Karpas-422 (cell line): ENCODE results near the gene AKAP8L. TPM values are rescaled to one million over a fixed set of nuclear protein-coding genes. Genes with fewer than 3 reads are reported as not detected.

ENCODE experiments used
- DNase-seq: peaks from one replicate; pipeline ENCODE4 v3.0.0-alpha.2; 2015
- H2AFZ ChIP-seq: fragments of 200-600 bp; sonication (generic); 2 replicates; pipeline ENCODE4 v1.6.1; 2014; ENCODE audit warnings: antibody characterized with exemption, low read length, mixed read lengths
- H3K27ac ChIP-seq: fragments of 200-600 bp; sonication (generic); 2 replicates; pipeline ENCODE4 v1.5.1; 2014; ENCODE audit warnings: mild to moderate bottlenecking, low read length, moderate library complexity
- H3K27me3 ChIP-seq: fragments of 200-600 bp; sonication (generic); 2 replicates; pipeline ENCODE4 v1.6.1; 2014; ENCODE audit warnings: low read length, mixed read lengths
- H3K36me3 ChIP-seq: fragments of 200-600 bp; sonication (generic); 2 replicates; pipeline ENCODE4 v1.6.1; 2014; ENCODE audit warnings: low read length, mixed read lengths; ENCODE audit not compliant: insufficient read depth
- H3K4me1 ChIP-seq: fragments of 200-600 bp; sonication (generic); 2 replicates; pipeline ENCODE4 v1.6.1; 2014; ENCODE audit warnings: mild to moderate bottlenecking, low read length, mixed read lengths
- H3K4me2 ChIP-seq: fragments of 200-600 bp; sonication (generic); 2 replicates; pipeline ENCODE4 v1.6.1; 2014; ENCODE audit warnings: low read length, low read depth, mild to moderate bottlenecking; ENCODE audit not compliant: poor library complexity, severe bottlenecking
- H3K4me3 ChIP-seq: fragments of 200-600 bp; sonication (generic); 2 replicates; pipeline ENCODE4 v1.5.1; 2014; ENCODE audit warnings: mild to moderate bottlenecking, antibody characterized with exemption, low read length, mixed read lengths
- H3K79me2 ChIP-seq: fragments of 200-600 bp; sonication (generic); 2 replicates; pipeline ENCODE4 v1.6.1; 2014; ENCODE audit warnings: mild to moderate bottlenecking, low read length, mixed read lengths
- H3K9ac ChIP-seq: fragments of 200-600 bp; sonication (generic); 2 replicates; pipeline ENCODE4 v1.6.0; 2014; ENCODE audit warnings: low read length
- H3K9me2 ChIP-seq: fragments of 200-600 bp; sonication (generic), shearing (Covaris generic); replicated peaks from 2 replicates; pipeline ENCODE4 v1.6.0; 2014; ENCODE audit warnings: mild to moderate bottlenecking, low read length, moderate library complexity; ENCODE audit not compliant: insufficient read depth
- H3K9me3 ChIP-seq: fragments of 300-700, 200-600 bp; sonication (generic); 2 replicates; pipeline ENCODE4 v1.6.1; 2014; ENCODE audit warnings: low read length, mixed read lengths
- H4K20me1 ChIP-seq: fragments of 200-600 bp; sonication (generic); 2 replicates; pipeline ENCODE4 v1.6.1; 2014; ENCODE audit warnings: mild to moderate bottlenecking, antibody characterized with exemption, low read length, low read depth; ENCODE audit not compliant: insufficient read depth
- total RNA-seq: library from RNA; depleted of rRNA; stranded (reverse); fragments of >200 nt; shearing (Covaris generic); gene quantifications from 2 replicates; pipeline ENCODE4 v1.2.3, GENCODE V29; 2014; ENCODE audit warnings: low replicate concordance

The AKAP8L gene
- total RNA-seq, 1 experiment from 2014 or later: 82.4 TPM

- Histone ChIP-seq H3K9me3 (no peaks in the 10 kb centered on the region), H3K79me2 (peaks cover 42% of the 10 kb centered on the region), H3K9ac (peak overlapping the region; percentile 81), H3K4me1 (peaks cover 22% of the 10 kb centered on the region), H3K27ac (peak overlapping the region; percentile 12; the same call in 1 of the 2 replicates), H3K4me3 (peak overlapping the region; percentile 78), H3K27me3 (no peaks in the 10 kb centered on the region), H3K9me2 (no peaks in the 10 kb centered on the region), H2AFZ (no peak overlapping the region), H4K20me1 (peaks cover 14% of the 10 kb centered on the region; the same call in 1 of the 2 replicates), H3K4me2 (peak overlapping the region; percentile 86), H3K36me3 (peaks cover 5% of the 10 kb centered on the region)
- DNase-seq: peak; percentile 66
Observed at GRCh38 chr19:15432018-15432494, 13.3 kb upstream of the AKAP8L start.

GRCh38 chr19:15431396-15432017 lies 12.7 kb upstream of the AKAP8L start:
- Histone ChIP-seq H3K4me1 (peaks cover 22% of the 10 kb centered on the region), H3K4me3 (peak overlapping the region; percentile 78), H4K20me1 (peaks cover 14% of the 10 kb centered on the region; the same call in 1 of the 2 replicates), H3K79me2 (peaks cover 42% of the 10 kb centered on the region), H3K9me2 (no peaks in the 10 kb centered on the region), H3K36me3 (peaks cover 6% of the 10 kb centered on the region), H3K27me3 (no peaks in the 10 kb centered on the region), H3K9me3 (no peaks in the 10 kb centered on the region), H3K4me2 (peak overlapping the region; percentile 86), H3K27ac (peak overlapping the region; percentile 12; the same call in 1 of the 2 replicates), H3K9ac (peak overlapping the region; percentile 81), H2AFZ (no peak overlapping the region)
- no peak for DNase-seq

- Histone ChIP-seq H3K27me3 (no peaks in the 10 kb centered on the region), H3K27ac (no peak overlapping the region), H3K4me1 (peaks cover 22% of the 10 kb centered on the region), H2AFZ (no peak overlapping the region), H3K4me2 (peak overlapping the region; percentile 86), H3K9me2 (no peaks in the 10 kb centered on the region), H3K9ac (peak overlapping the region; percentile 81), H3K9me3 (no peaks in the 10 kb centered on the region), H3K4me3 (peak overlapping the region; percentile 78; the same call in 1 of the 2 replicates), H3K36me3 (peaks cover 12% of the 10 kb centered on the region), H3K79me2 (peaks cover 44% of the 10 kb centered on the region), H4K20me1 (peaks cover 14% of the 10 kb centered on the region; the same call in 1 of the 2 replicates)
- no peak for DNase-seq
Observed at GRCh38 chr19:15430526-15431120, 11.8 kb upstream of the AKAP8L start.

GRCh38 chr19:15429825-15430467 lies 11.2 kb upstream of the AKAP8L start:
- peaks cover 14% of the 10 kb centered on the region; the same call in 1 of the 2 replicates for H4K20me1 ChIP-seq
- no peak overlapping the region for H3K27ac ChIP-seq
- peaks cover 16% of the 10 kb centered on the region for H3K36me3 ChIP-seq
- H3K27me3 ChIP-seq: no peaks in the 10 kb centered on the region
- H3K9me2 ChIP-seq: no peaks in the 10 kb centered on the region
- H3K9ac ChIP-seq: peak overlapping the region; percentile 81; the same call in 1 of the 2 replicates
- no peaks in the 10 kb centered on the region for H3K9me3 ChIP-seq
- no peak overlapping the region for H3K4me2 ChIP-seq
- H3K79me2 ChIP-seq: peaks cover 44% of the 10 kb centered on the region
- H3K4me1 ChIP-seq: peaks cover 22% of the 10 kb centered on the region
- H3K4me3 ChIP-seq: no peak overlapping the region
- no peak for DNase-seq
- no peak overlapping the region for H2AFZ ChIP-seq

GRCh38 chr19:15428956-15429824 lies 10.4 kb upstream of the AKAP8L start:
- no peak overlapping the region for H3K9ac ChIP-seq
- no peak overlapping the region for H2AFZ ChIP-seq
- peaks cover 19% of the 10 kb centered on the region for H3K36me3 ChIP-seq

GRCh38 chr19:15427991-15428471 lies 9.2 kb upstream of the AKAP8L start:
- Histone ChIP-seq H3K4me3 (no peak overlapping the region), H3K4me2 (no peak overlapping the region), H3K27ac (no peak overlapping the region), H2AFZ (no peak overlapping the region), H3K79me2 (peaks cover 44% of the 10 kb centered on the region), H3K9me3 (no peaks in the 10 kb centered on the region), H3K36me3 (peaks cover 30% of the 10 kb centered on the region), H3K27me3 (no peaks in the 10 kb centered on the region), H4K20me1 (peaks cover 14% of the 10 kb centered on the region; the same call in 1 of the 2 replicates), H3K9ac (no peak overlapping the region), H3K9me2 (no peaks in the 10 kb centered on the region), H3K4me1 (peaks cover 16% of the 10 kb centered on the region)
- no peak for DNase-seq

More at GRCh38 chr19:15428956-15429824, 10.4 kb upstream of the AKAP8L start:
- no peak for DNase-seq
- Histone ChIP-seq H3K27ac (no peak overlapping the region), H3K4me2 (no peak overlapping the region), H4K20me1 (peaks cover 14% of the 10 kb centered on the region; the same call in 1 of the 2 replicates), H3K9me3 (no peaks in the 10 kb centered on the region), H3K4me3 (no peak overlapping the region), H3K27me3 (no peaks in the 10 kb centered on the region), H3K4me1 (peaks cover 22% of the 10 kb centered on the region), H3K9me2 (no peaks in the 10 kb centered on the region), H3K79me2 (peaks cover 44% of the 10 kb centered on the region)

GRCh38 chr19:15427350-15427700 lies 8.5 kb upstream of the AKAP8L start:
- Histone ChIP-seq H3K27ac (no peak overlapping the region), H3K4me1 (peaks cover 13% of the 10 kb centered on the region), H3K4me3 (no peak overlapping the region), H2AFZ (no peak overlapping the region), H3K9me2 (no peaks in the 10 kb centered on the region), H3K79me2 (peaks cover 44% of the 10 kb centered on the region), H3K36me3 (peaks cover 32% of the 10 kb centered on the region), H3K27me3 (no peaks in the 10 kb centered on the region), H3K4me2 (no peak overlapping the region), H3K9ac (no peak overlapping the region), H3K9me3 (no peaks in the 10 kb centered on the region), H4K20me1 (peaks cover 14% of the 10 kb centered on the region; the same call in 1 of the 2 replicates)
- no peak for DNase-seq
